NB4 (cell line): ENCODE measurements around the gene METTL23.

Experiments
- POLR2A ChIP-seq: IDR thresholded peaks from 2 replicates; pipeline ENCODE4 v1.6.1; 2011; ENCODE audit warnings: mild to moderate bottlenecking; ENCODE audit not compliant: insufficient read length; ENCODE audit errors: extremely low read depth
- TF ChIP-seq, protein P1 (sequence below): IDR thresholded peaks from one replicate; pipeline ENCODE4 v1.5.1; 2012; ENCODE audit warnings: low read depth, low read length
- TF ChIP-seq, protein P2 (sequence below): IDR thresholded peaks from 2 replicates; pipeline ENCODE4 v1.6.1; 2011; ENCODE audit warnings: low read depth, low read length

DNA sequence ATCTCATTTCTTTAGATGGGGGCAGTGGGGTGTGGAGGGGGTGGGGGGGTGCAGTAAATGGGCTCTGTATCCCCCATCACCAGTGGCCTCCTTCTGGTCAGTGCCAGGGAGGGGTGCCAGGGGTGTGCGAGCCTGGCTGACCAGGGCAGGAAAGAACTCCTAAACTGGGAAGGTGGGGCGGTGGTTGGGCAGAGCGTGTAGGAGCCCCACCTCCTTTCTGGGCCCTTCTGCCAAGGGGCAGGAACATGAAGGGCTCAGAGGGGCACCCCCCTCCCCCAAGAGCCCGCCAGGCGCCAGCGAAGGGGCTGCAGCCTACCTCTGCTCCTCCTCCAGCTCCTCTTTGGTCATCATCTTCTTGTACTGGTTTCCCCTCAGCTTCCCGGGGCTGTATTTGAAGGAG, 41.9 kb upstream of the METTL23 start:
- TF ChIP-seq POLR2A, result no peak
- TF ChIP-seq, protein P1, sequence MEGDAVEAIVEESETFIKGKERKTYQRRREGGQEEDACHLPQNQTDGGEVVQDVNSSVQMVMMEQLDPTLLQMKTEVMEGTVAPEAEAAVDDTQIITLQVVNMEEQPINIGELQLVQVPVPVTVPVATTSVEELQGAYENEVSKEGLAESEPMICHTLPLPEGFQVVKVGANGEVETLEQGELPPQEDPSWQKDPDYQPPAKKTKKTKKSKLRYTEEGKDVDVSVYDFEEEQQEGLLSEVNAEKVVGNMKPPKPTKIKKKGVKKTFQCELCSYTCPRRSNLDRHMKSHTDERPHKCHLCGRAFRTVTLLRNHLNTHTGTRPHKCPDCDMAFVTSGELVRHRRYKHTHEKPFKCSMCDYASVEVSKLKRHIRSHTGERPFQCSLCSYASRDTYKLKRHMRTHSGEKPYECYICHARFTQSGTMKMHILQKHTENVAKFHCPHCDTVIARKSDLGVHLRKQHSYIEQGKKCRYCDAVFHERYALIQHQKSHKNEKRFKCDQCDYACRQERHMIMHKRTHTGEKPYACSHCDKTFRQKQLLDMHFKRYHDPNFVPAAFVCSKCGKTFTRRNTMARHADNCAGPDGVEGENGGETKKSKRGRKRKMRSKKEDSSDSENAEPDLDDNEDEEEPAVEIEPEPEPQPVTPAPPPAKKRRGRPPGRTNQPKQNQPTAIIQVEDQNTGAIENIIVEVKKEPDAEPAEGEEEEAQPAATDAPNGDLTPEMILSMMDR, result no peak
- TF ChIP-seq, protein P2, sequence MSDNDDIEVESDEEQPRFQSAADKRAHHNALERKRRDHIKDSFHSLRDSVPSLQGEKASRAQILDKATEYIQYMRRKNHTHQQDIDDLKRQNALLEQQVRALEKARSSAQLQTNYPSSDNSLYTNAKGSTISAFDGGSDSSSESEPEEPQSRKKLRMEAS, result no peak
